ENCODE data around the gene MMP20. TPM values are rescaled to one million over a fixed set of nuclear protein-coding genes. Genes with fewer than 3 reads are reported as not detected.

The MMP20 gene
- total and polyA plus RNA-seq, 7 donors, result not detected

DNA sequence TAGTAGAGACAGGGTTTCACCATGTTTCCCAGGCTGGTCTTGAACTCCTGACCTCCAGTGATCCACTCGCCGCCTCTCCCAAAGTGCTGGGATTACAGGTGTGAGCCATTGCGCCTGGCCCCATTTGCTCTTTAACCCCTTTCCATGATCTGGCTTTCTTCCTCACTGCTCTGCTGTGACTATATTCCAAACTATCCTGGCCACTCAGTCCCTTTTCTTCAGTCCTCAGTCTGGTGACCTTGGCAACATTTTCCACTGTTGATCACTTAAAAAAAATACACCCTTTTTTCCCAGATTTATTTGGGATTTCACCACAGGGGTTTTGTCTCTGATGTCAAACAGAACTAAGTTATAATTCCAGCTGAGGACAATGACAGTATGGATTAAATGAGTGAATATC is 24.5 kb downstream of the MMP20 start:
- H3K36me3 ChIP-seq (ENCODE audit: insufficient read depth in 1 of 2, low read depth in 1 of 2), result no peaks in the 10 kb centered on the region
- DNase-seq, result no peak
- H3K4me1 ChIP-seq, result no peaks in the 10 kb centered on the region
- H3K27ac ChIP-seq, result no peak overlapping the region
- ATAC-seq, result no peak
- TF ChIP-seq, protein P1, sequence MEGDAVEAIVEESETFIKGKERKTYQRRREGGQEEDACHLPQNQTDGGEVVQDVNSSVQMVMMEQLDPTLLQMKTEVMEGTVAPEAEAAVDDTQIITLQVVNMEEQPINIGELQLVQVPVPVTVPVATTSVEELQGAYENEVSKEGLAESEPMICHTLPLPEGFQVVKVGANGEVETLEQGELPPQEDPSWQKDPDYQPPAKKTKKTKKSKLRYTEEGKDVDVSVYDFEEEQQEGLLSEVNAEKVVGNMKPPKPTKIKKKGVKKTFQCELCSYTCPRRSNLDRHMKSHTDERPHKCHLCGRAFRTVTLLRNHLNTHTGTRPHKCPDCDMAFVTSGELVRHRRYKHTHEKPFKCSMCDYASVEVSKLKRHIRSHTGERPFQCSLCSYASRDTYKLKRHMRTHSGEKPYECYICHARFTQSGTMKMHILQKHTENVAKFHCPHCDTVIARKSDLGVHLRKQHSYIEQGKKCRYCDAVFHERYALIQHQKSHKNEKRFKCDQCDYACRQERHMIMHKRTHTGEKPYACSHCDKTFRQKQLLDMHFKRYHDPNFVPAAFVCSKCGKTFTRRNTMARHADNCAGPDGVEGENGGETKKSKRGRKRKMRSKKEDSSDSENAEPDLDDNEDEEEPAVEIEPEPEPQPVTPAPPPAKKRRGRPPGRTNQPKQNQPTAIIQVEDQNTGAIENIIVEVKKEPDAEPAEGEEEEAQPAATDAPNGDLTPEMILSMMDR (IDR thresholded peaks at IDR 0.05), result no peak
- no peaks in the 10 kb centered on the region for H3K9me3 ChIP-seq
- intact Hi-C loops (cut with DNase I), result no loop called here
- H3K27me3 ChIP-seq (ENCODE audit: insufficient read depth in 3 of 3, low read length in 2 of 3), result no peaks in the 10 kb centered on the region
- WGBS, 3 donors, result 72 to 92% (median 82%) methylated on average over 3 of the region's 3 CpGs
- no peak overlapping the region for H3K4me3 ChIP-seq

DNA sequence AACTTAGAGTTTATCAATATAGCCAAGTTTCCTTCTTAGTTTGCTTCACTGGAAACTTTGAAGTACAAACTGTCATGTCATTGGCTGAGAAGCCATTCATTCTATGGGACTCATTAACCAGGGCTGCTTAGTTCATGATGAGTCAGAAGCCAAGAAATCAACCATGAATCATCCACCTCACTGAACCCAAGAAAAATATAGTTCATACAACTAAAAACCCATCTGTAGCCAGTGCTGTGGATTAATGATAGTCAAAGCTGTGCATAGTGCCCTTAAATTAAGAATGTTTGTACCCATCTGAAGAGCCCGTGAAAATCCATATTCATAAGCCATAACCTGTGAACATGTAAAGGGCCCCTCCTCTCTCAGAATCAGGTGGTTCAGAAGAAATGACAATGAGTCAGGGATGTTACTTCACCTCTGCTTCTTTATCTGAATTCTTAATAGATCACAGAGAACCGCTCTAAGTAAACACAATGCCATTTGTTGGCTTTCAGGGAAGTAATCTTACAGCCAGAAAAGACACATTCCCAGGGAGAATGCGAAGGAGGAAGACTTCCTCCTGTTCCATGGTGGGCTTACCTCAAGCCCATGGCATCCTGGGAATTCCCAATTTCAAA is 25.4 kb downstream of the MMP20 start:
- Histone ChIP-seq H3K4me1 (no peaks in the 10 kb centered on the region), H3K27me3 (ENCODE audit: insufficient read depth in 3 of 3, low read length in 2 of 3) (no peaks in the 10 kb centered on the region), H3K9me3 (no peaks in the 10 kb centered on the region), H3K27ac (no peak overlapping the region), H3K4me3 (no peak overlapping the region), H3K36me3 (ENCODE audit: insufficient read depth in 1 of 2, low read depth in 1 of 2) (no peaks in the 10 kb centered on the region)
- intact Hi-C loops (cut with DNase I), result no loop called here
- TF ChIP-seq, protein P1 (IDR thresholded peaks at IDR 0.05), result no peak
- DNase-seq (no peak), ATAC-seq (peak in 1 of 4 donors; percentile 50)
- WGBS, 3 donors, result 75 to 84% (median 77%) methylated on average over 3 of the region's 3 CpGs

- Histone ChIP-seq H3K4me1 (no peaks in the 10 kb centered on the region), H3K27me3 (ENCODE audit: insufficient read depth in 3 of 3, low read length in 2 of 3) (no peaks in the 10 kb centered on the region), H3K4me3 (no peak overlapping the region), H3K27ac (no peak overlapping the region), H3K36me3 (ENCODE audit: insufficient read depth in 1 of 2, low read depth in 1 of 2) (no peaks in the 10 kb centered on the region), H3K9me3 (no peaks in the 10 kb centered on the region)
- no peak for DNase-seq
- intact Hi-C loops (cut with DNase I), result no loop called here
- WGBS, 3 donors, result 88 to 94% (median 93%) methylated on average over 1 of the region's 1 CpG
- no peak for ATAC-seq
- TF ChIP-seq, protein P1 (IDR thresholded peaks at IDR 0.05), result no peak
Measured at GRCh38 chr11:102598272-102598671, 26.9 kb downstream of the MMP20 start.

DNA sequence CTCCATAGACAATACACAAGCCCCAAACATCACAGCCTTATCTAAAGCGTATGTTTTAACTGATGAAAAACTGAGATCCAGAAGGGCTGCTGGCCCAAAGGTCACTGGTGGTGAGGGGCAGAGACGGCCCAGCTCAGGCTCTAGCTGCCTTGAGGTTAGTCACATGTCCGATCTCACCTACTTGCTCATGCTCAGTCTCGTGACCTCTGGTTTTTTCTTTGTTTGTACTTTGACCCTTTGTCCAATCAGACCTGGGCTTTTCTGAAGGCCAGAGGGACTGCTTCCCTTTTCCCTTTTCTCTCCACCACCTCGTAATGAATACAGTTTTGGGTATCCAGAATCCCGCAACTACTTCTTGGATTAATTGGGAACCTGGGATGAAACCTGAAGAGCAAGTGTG is 28.6 kb downstream of the MMP20 start:
- DNase-seq (no peak), ATAC-seq (no peak)
- TF ChIP-seq, protein P1 (IDR thresholded peaks at IDR 0.05), result no peak
- Histone ChIP-seq H3K4me1 (no peaks in the 10 kb centered on the region), H3K4me3 (no peak overlapping the region), H3K27ac (no peak overlapping the region), H3K36me3 (ENCODE audit: insufficient read depth in 1 of 2, low read depth in 1 of 2) (no peaks in the 10 kb centered on the region), H3K27me3 (ENCODE audit: insufficient read depth in 3 of 3, low read length in 2 of 3) (no peaks in the 10 kb centered on the region), H3K9me3 (no peaks in the 10 kb centered on the region)
- 84 to 93% (median 91%) methylated on average over 6 of the region's 6 CpGs for WGBS, 3 donors
- intact Hi-C loops (cut with DNase I), result no loop called here
